GM12801 (cell line): ENCODE data around the gene TTC1.

Experiments used
- CTCF ChIP-seq: IDR thresholded peaks from one replicate; pipeline ENCODE4 v1.5.1; 2011; ENCODE audit warnings: control low read depth; ENCODE audit not compliant: insufficient read length; ENCODE audit errors: extremely low read depth

Gene TTC1

GRCh38 chr5:160081495-160081894, 72.6 kb downstream of the TTC1 start:
- no peak for TF ChIP-seq CTCF

- TF ChIP-seq CTCF: no peak
Measured at GRCh38 chr5:160082614-160083500, 73.9 kb downstream of the TTC1 start.

- TF ChIP-seq CTCF: no peak
Measured at GRCh38 chr5:160083501-160083900, 74.6 kb downstream of the TTC1 start.

- no peak for TF ChIP-seq CTCF
Measured at GRCh38 chr5:160084144-160084543, 75.2 kb downstream of the TTC1 start.

- no peak for TF ChIP-seq CTCF
Measured at GRCh38 chr5:160087199-160087598, 78.3 kb downstream of the TTC1 start.

GRCh38 chr5:160088805-160089204, 79.9 kb downstream of the TTC1 start:
- TF ChIP-seq CTCF: no peak

GRCh38 chr5:160089531-160089930, 80.6 kb downstream of the TTC1 start:
- TF ChIP-seq CTCF: no peak
